HG03060 (cell line): ENCODE results near the gene RDH11.

Experiments used
- ATAC-seq: cut with Tn5 transposase; IDR thresholded peaks from one replicate; pipeline ENCODE4 v1.9.1; 2021; ENCODE audit warnings: low read depth, moderate number of reproducible peaks; ENCODE audit not compliant: unreplicated experiment

RDH11 gene

DNA sequence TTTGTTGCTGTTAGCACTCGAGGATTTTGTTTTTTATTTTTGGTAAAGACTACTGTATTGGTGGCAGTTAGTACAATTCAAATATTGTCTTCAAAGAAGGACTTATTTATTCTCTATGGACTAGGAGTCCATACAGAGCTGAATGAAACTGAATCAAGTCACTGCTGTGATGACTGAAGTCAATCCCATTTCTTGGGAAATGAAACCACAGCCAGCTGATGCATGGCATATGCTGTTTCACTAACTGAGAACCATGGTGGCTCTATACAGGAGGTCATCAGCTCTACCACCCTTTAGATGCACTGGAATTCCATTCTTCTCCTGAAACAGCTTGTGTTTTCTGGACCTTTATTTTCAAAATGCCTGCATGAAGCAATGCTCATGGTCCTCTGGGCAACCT is 43.4 kb downstream of the RDH11 start:
- no peak for ATAC-seq

DNA sequence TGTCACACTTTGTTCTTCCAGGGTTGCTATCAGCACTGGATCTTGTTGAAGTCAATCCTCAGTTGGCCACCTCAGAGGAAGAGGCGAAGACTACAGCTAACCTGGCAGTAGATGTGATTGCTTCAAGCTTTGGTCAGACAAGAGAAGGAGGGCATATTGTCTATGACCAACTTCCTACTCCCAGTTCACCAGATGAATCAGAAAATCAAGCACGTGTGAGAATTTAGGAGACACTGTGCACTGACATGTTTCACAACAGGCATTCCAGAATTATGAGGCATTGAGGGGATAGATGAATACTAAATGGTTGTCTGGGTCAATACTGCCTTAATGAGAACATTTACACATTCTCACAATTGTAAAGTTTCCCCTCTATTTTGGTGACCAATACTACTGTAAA is 44.9 kb downstream of the RDH11 start:
- ATAC-seq: no peak

DNA sequence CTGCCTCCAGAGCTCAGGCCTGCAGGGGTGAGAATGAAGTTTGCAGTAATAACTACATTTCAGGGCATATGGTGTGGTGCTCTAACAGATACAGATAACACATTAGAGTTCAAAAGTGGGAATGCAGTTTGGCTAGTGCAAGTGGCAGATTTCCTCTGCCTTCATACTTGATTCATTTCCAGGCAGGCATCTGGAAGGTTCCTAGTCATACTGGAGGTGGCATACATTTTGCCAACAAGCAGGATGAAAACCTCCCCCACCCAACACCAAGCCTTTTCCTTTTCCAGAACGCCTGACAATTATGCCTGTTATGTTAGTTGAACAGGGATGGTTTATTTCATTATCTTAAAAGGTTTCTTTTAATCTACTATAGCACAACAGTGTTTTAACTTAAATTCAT is 45.4 kb downstream of the RDH11 start:
- no peak for ATAC-seq

DNA sequence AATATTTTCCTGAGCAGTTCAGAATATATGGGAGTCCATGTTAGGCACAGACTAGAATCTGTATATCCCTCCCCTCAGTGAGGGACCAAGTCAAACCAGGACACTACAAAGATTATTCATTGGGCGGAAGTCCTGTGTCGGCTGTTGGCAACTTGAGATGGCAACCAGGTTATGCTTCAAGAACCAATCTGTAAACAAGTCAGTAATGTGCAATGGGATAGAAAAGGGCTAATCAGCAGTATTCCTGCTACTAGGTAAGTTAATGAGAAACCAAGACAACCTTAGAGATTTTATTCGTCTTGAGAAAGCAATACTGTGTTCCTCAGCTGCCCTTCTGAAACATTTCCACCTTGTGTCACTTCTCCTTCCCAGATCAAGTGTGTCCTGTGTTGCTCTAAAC is 49.4 kb downstream of the RDH11 start:
- no peak for ATAC-seq

DNA sequence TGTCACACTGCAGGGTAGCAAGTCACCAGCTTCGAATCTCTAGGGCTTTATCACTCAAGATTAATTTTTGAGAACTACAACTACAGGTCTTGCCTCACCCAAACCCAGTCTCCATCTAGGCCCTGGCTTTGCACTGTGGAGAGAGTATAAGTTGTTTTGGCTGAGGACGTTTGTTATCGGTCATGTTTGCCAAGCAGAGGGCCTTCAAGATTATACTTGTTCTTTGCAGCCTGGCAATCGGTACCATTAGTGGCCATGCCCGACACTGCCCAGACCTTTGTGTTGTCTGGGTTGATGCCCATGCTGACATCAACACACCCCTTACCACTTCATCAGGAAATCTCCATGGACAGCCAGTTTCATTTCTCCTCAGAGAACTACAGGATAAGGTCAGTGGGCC is 50.1 kb downstream of the RDH11 start:
- ATAC-seq: no peak

- no peak for ATAC-seq
Measured at GRCh38 chr14:67644428-67644827, 51.1 kb downstream of the RDH11 start.

- no peak for ATAC-seq
Measured at GRCh38 chr14:67643713-67644112, 51.9 kb downstream of the RDH11 start.

- ATAC-seq: no peak
Measured at GRCh38 chr14:67641902-67642749, 53.4 kb downstream of the RDH11 start.

DNA sequence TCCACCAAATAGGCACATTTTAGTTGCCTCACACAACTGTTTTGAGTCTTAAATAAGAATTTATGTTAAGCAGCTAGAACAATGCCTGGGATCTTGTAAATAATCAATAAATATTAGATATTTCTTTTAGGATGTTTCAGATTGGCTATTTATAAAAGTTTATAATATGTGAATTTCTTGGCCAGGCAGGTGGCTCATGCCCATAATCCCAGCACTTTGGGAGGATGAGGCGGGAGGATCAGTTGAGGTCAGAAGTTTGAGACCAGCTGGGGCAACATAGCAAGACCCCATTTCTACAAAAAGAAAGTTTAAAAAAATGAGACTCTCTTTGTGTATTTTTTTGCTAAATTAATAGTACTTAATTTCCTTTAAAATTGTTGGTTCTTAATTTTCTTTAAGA is 54.1 kb downstream of the RDH11 start:
- ATAC-seq: no peak

- no peak for ATAC-seq
Measured at GRCh38 chr14:67638642-67639041, 56.9 kb downstream of the RDH11 start.

- no peak for ATAC-seq
Measured at GRCh38 chr14:67636361-67636919, 59.1 kb downstream of the RDH11 start.

DNA sequence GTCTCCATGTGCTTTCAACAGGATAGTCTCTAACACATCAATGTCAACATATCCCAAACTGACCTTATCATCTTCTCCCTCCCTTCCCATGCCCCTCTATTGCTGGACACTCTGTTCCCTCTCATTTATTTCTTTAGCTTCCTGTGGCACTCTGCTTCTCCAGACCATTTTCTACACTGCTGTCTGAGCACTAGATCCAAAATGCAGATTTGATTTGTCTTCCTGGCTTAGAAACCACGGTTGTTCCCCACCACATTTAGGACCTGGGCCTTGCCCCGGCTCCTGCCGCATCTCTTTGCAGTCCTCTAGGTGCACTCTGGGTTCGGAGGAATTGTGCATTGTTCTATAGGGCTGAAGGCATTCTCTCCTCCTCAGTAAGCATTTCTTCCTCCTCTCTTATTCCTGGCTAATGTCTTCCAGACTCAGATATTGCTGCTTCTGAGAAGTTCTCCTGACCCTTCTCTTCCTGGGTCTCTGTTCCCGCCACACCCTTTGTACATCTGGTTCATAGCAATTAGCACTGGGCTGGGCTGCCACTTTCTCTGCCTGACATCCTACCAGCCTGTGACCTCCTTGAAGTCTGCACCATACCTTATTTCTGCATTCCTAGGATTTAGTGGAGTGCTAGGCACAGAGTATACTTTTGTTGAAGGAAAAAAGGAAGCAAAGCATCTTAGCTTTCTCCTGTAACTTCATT is 62.0 kb downstream of the RDH11 start:
- no peak for ATAC-seq

DNA sequence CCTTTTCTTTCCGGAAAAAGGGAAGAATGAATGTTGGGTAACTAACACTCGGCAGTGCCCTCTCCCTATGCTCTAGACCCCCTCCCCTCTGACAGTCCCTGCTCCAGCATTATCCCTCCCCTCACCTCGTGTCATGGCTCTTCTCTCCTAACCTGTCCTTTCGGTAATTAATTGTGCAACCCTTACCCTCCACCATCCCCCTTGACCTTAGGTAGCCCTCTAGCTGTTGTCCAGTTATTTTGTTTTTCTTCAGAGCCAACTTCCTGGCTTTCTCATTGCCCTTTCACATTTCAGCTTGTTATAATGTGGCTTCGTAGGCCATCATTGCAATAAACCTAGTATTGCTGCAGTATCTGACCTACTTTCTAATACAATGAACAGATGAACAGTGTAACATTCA is 64.6 kb downstream of the RDH11 start:
- ATAC-seq: no peak

DNA sequence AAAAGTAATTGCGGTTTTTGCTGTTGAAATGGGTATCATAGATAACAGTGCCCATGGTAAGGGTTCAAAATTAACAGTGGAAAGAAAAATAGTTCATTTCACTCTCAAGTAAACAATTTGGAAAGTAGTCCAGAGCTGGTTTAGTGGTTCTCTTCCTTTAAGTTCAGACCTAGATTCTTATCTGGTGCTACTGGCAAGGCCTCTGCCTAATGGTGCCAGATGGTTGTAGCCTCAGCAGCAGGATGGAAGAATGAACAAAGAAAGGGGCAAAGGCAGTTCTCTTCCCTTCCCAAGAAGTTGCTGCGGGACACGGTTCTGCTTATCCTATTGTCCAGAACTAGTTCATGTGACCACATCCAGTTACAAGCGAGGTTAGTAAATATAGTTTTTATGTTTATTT is 65.4 kb downstream of the RDH11 start:
- no peak for ATAC-seq

DNA sequence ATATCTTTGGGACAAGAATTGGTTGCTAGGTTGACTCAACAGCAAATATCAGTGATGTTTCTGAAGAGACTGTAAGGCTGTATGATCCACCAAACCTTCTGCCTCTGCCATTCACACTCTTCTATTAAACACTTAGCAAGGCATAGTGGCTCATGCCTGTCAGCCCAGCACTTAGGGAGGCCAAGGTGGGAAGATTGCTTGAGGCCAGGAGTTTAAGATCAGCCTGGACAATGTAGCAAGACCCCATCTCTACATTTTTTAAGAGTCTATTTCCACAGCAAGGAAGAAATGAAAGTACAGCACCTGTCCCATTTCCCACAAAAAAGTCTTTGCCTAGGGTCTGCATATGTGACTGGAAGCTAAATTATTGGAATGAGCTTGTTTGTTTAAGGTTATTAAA is 68.0 kb downstream of the RDH11 start:
- ATAC-seq: no peak
